Neural cell (in vitro differentiated cells): ENCODE measurements around the gene COL4A1. TPM values are rescaled to one million over a fixed set of nuclear protein-coding genes. Genes with fewer than 3 reads are reported as not detected.

Experiments used
- H2AFZ ChIP-seq: fragments of 200-600, 300-800 bp; sonication (generic), shearing (Covaris generic); 2 replicates; pipeline ENCODE4 v1.6.0; 2014; ENCODE audit warnings: low read depth, mild to moderate bottlenecking, antibody characterized with exemption, low read length, moderate library complexity
- H3F3A ChIP-seq: fragments of 200-600 bp; shearing (Covaris generic); 2 replicates; pipeline ENCODE4 v1.6.1; 2016; ENCODE audit warnings: mild to moderate bottlenecking, moderate library complexity, mixed read lengths, antibody characterized with exemption, low read length; ENCODE audit not compliant: insufficient read depth, poor library complexity, severe bottlenecking
- H3K27ac ChIP-seq: fragments of 200-600, 300-800 bp; sonication (generic), shearing (Covaris generic); 2 replicates; pipeline ENCODE4 v1.5.1; 2014; ENCODE audit warnings: mild to moderate bottlenecking, low read length, moderate library complexity
- H3K27me3 ChIP-seq: fragments of 300-800, 200-600 bp; sonication (generic), shearing (Covaris generic); 2 replicates; pipeline ENCODE4 v1.6.0; 2014; ENCODE audit warnings: mild to moderate bottlenecking, low read depth, low read length, moderate library complexity; ENCODE audit not compliant: insufficient read depth
- H3K36me3 ChIP-seq: fragments of 300-800, 200-600 bp; sonication (generic), shearing (Covaris generic); 2 replicates; pipeline ENCODE4 v1.5.1; 2014; ENCODE audit warnings: mild to moderate bottlenecking, antibody characterized with exemption, low read length, moderate library complexity; ENCODE audit not compliant: insufficient read depth
- H3K4me2 ChIP-seq: fragments of 300-800, 200-600 bp; sonication (generic), shearing (Covaris generic); 2 replicates; pipeline ENCODE4 v1.6.0; 2014; ENCODE audit warnings: mild to moderate bottlenecking, low read length
- H3K4me3 ChIP-seq: fragments of 300-800, 200-600 bp; sonication (generic), shearing (Covaris generic); 2 replicates; pipeline ENCODE4 v1.5.1; 2014; ENCODE audit warnings: mild to moderate bottlenecking, low read length, moderate library complexity
- H3K79me2 ChIP-seq: fragments of 200-600 bp; shearing (Covaris generic); replicated peaks from 2 replicates; pipeline ENCODE4 v1.6.0; 2014; ENCODE audit warnings: mild to moderate bottlenecking, low read length, moderate library complexity; ENCODE audit not compliant: insufficient read depth
- H3K9ac ChIP-seq: fragments of 300-800, 200-600 bp; sonication (generic), shearing (Covaris generic); 2 replicates; pipeline ENCODE4 v1.6.1; 2016; ENCODE audit warnings: mild to moderate bottlenecking, low read length, mixed read lengths
- H3K9me2 ChIP-seq: fragments of 200-600 bp; shearing (Covaris generic); 2 replicates; pipeline ENCODE4 v1.6.1; 2016; ENCODE audit warnings: mild to moderate bottlenecking, low read length, mixed read lengths; ENCODE audit not compliant: insufficient read depth
- H3K9me3 ChIP-seq: fragments of 200-600, 300-800 bp; sonication (generic), shearing (Covaris generic); 2 replicates; pipeline ENCODE4 v1.6.1; 2016; ENCODE audit warnings: mild to moderate bottlenecking, mixed run types, low read length, moderate library complexity, mixed read lengths
- H4K20me1 ChIP-seq: fragments of 200-600 bp; shearing (Covaris generic); 2 replicates; pipeline ENCODE4 v1.6.1; 2016; ENCODE audit warnings: mild to moderate bottlenecking, mixed run types; ENCODE audit not compliant: insufficient read depth
- CTCF ChIP-seq: fragments of 450-650 bp; IDR thresholded peaks from 2 replicates; pipeline ENCODE4 v1.5.1; 2014; ENCODE audit warnings: antibody characterized with exemption, mild to moderate bottlenecking, moderate library complexity; ENCODE audit not compliant: poor library complexity, severe bottlenecking
- EP300 ChIP-seq: fragments of 450-650 bp; conservative IDR thresholded peaks from 2 replicates; pipeline ENCODE4 v1.6.1; 2014; ENCODE audit warnings: antibody characterized with exemption, mild to moderate bottlenecking, moderate library complexity; ENCODE audit not compliant: poor library complexity, severe bottlenecking
- EZH2 ChIP-seq: fragments of 200-600, 300-800 bp; shearing (Covaris generic), sonication (generic); IDR thresholded peaks from 2 replicates; pipeline ENCODE4 v1.6.1; 2014; ENCODE audit warnings: antibody characterized with exemption, low read length, borderline replicate concordance, mild to moderate bottlenecking; ENCODE audit not compliant: insufficient read depth, poor library complexity, severe bottlenecking
- MXI1 ChIP-seq: fragments of 450-650 bp; conservative IDR thresholded peaks from 2 replicates; pipeline ENCODE4 v1.6.1; 2014; ENCODE audit warnings: antibody characterized with exemption, mild to moderate bottlenecking; ENCODE audit not compliant: poor library complexity, severe bottlenecking
- POLR2AphosphoS5 ChIP-seq: IDR thresholded peaks from 2 replicates; pipeline ENCODE4 v1.6.1; 2012
- RAD21 ChIP-seq: fragments of 450-650 bp; conservative IDR thresholded peaks from 2 replicates; pipeline ENCODE4 v1.6.1; 2014; ENCODE audit warnings: antibody characterized with exemption, mild to moderate bottlenecking, moderate library complexity
- REST ChIP-seq: IDR thresholded peaks from 2 replicates; pipeline ENCODE4 v1.6.1; 2012; ENCODE audit warnings: borderline replicate concordance
- SMC3 ChIP-seq: fragments of 450-650 bp; conservative IDR thresholded peaks from 2 replicates; pipeline ENCODE4 v1.6.1; 2014; ENCODE audit warnings: antibody characterized with exemption, mild to moderate bottlenecking, moderate library complexity; ENCODE audit not compliant: poor library complexity
- TAF1 ChIP-seq: IDR thresholded peaks from 2 replicates; pipeline ENCODE4 v1.6.1; 2012; ENCODE audit warnings: low read depth
- polyA plus RNA-seq: library from polyadenylated mRNA; depleted of rRNA; stranded (reverse); fragments of >200 nt; gene quantifications from 2 replicates; pipeline ENCODE4 v1.2.3, GENCODE V29; 2014

COL4A1 gene
- polyA plus RNA-seq, 1 donor from 2014 or later, result 13.1 TPM

GRCh38 chr13:110236831-110237261 lies 70.1 kb downstream of the COL4A1 start (continued):
- no peak for TF ChIP-seq TAF1

- H3K27ac ChIP-seq, result no peak overlapping the region
- TF ChIP-seq SMC3 (no peak), MXI1 (no peak), TAF1 (no peak), CTCF (no peak), RAD21 (no peak)
Observed at GRCh38 chr13:110236431-110236830, 70.5 kb downstream of the COL4A1 start.

GRCh38 chr13:110234532-110234931 lies 72.4 kb downstream of the COL4A1 start:
- Histone ChIP-seq H2AFZ (no peak overlapping the region), H3K9ac (no peak overlapping the region), H4K20me1 (no peaks in the 10 kb centered on the region), H3K4me3 (no peak overlapping the region), H3K27ac (no peak overlapping the region), H3K4me2 (no peak overlapping the region), H3K79me2 (no peaks in the 10 kb centered on the region), H3K9me3 (no peaks in the 10 kb centered on the region), H3F3A (no peaks in the 10 kb centered on the region), H3K27me3 (no peaks in the 10 kb centered on the region), H3K36me3 (no peaks in the 10 kb centered on the region), H3K9me2 (no peaks in the 10 kb centered on the region)
- no peak for TF ChIP-seq REST
- TF ChIP-seq RAD21, result no peak
- TF ChIP-seq TAF1, result no peak
- no peak for TF ChIP-seq EP300
- TF ChIP-seq POLR2AphosphoS5, result no peak
- TF ChIP-seq MXI1, result no peak
- no peak for TF ChIP-seq CTCF
- TF ChIP-seq SMC3, result no peak
- TF ChIP-seq EZH2, result no peak

More at GRCh38 chr13:110236431-110236830, 70.5 kb downstream of the COL4A1 start:
- Histone ChIP-seq H3K4me3 (no peak overlapping the region), H3K9me3 (no peaks in the 10 kb centered on the region), H4K20me1 (no peaks in the 10 kb centered on the region), H3K36me3 (no peaks in the 10 kb centered on the region), H3K9me2 (no peaks in the 10 kb centered on the region), H3K27me3 (no peaks in the 10 kb centered on the region), H3K9ac (no peak overlapping the region), H3K79me2 (no peaks in the 10 kb centered on the region), H3K4me2 (no peak overlapping the region), H3F3A (no peaks in the 10 kb centered on the region), H2AFZ (no peak overlapping the region)
